Naive thymus-derived CD8-positive, alpha-beta T cell (primary cell): ENCODE measurements around the gene TUBE1. TPM values are rescaled to one million over a fixed set of nuclear protein-coding genes. Genes with fewer than 3 reads are reported as not detected.

Experiments used
- ATAC-seq, 2 donors: fragments of 150-1000 bp; cut with Tn5 transposase in 1 of 2; sonication (Bioruptor Pico), chemical (Tn5 transposase) in 1 of 2; 1 replicate in 1 of 2; 2 replicates in 1 of 2; pipeline ENCODE4 v1.10.0; 2021; ENCODE audit warnings: mild to moderate bottlenecking in 2 of 2, moderate library complexity in 2 of 2
- POLR2A ChIA-PET: fragments of 350-600 bp; sonication (Branson Sonifier 250); formaldehyde crosslinking; loops from one replicate; lab custom pipeline; 2021; ENCODE audit warnings: antibody characterized with exemption; lab: Charles Lee
- DNase-seq, 10 donors: peaks; one replicate each; pipeline versions ENCODE4 v3.0.0 to v3.0.0-alpha.2; 2020 to 2022
- H3K27ac Mint-ChIP-seq, 10 donors: one replicate each; pipeline ENCODE4 v1.8.0; 2020 to 2022; ENCODE audit warnings: mild to moderate bottlenecking in 10 of 10, mixed read lengths in 10 of 10, moderate library complexity in 4 of 10, inconsistent platforms in 1 of 10
- H3K27me3 Mint-ChIP-seq, 5 donors: one replicate each; pipeline ENCODE4 v1.8.0; 2021 to 2022; ENCODE audit warnings: mixed read lengths in 5 of 5
- H3K36me3 Mint-ChIP-seq, 3 donors: one replicate each; pipeline ENCODE4 v1.8.0; 2020 to 2022; ENCODE audit warnings: mixed read lengths in 3 of 3, mild to moderate bottlenecking in 2 of 3, inconsistent platforms in 1 of 3
- H3K4me1 Mint-ChIP-seq, 4 donors: one replicate each; pipeline ENCODE4 v1.8.0; 2021 to 2022; ENCODE audit warnings: mixed read lengths in 4 of 4
- H3K4me3 Mint-ChIP-seq, 10 donors: one replicate each; pipeline ENCODE4 v1.8.0; 2020 to 2022; ENCODE audit warnings: mild to moderate bottlenecking in 10 of 10, mixed read lengths in 10 of 10, moderate library complexity in 6 of 10, inconsistent platforms in 1 of 10
- H3K9me3 Mint-ChIP-seq, 9 donors: one replicate each; pipeline ENCODE4 v1.8.0; 2020 to 2022; ENCODE audit warnings: mixed read lengths in 9 of 9, mild to moderate bottlenecking in 3 of 9, inconsistent platforms in 1 of 9, moderate library complexity in 1 of 9
- polyA plus RNA-seq, 3 donors: library from polyadenylated mRNA; unstranded; fragments of 300-500 nt; fragmentation: Illumina TruSeq; gene quantifications; one replicate each; pipeline ENCODE4 v1.2.3, GENCODE V29; 2021
- total RNA-seq, 8 experiments: library from RNA in 2 of 8; stranded (reverse) in 2 of 8; gene quantifications; one replicate each; pipeline ENCODE4 v1.2.3 and lab custom pipeline; 2021 to 2026

TUBE1 gene
- total and polyA plus RNA-seq, 5 experiments from 2014 or later, result 10.1 to 43.0 (median 12.1) TPM

DNA sequence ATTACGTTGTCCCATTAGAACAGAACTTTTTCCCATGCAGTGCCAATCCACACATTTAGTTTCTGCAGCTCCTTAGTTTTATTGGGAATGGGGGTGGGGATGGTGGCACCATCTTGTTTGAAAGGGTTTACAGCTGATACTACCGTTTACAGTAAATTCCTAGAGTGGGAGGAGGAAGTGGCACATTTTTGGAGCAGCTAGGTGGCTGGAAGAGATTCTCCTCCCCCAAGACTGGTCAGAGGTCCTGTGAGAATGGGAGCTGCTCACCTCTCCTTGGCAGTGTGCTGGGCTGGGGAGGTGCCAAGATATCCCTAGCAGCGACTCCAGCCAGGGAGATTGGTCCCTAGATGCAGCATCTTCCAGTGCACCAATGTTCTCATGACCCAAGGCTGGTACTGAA is 45.7 kb downstream of the TUBE1 start:
- H3K27ac Mint-ChIP-seq, result peak overlapping the region; percentile 92 to 100 (median 99)

DNA sequence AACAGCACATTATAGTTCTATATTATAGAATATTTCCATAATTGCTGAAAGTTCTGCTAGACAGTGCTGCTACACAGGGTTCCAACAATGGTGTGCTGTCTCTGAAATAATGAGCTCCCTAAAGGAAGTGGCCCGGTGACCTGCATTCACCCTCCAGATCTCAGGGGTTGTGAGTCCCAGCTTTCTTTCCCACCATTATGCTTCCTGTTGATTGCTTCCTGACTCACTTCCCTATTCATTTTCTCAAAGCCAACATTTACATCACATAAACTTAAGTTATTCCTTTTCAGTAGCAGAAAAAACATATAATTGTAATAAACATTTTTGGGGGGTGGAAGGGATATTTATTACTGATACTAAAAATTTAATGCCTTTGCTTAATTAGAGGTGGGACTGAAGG is 46.3 kb downstream of the TUBE1 start:
- ATAC-seq (no peak), DNase-seq (no peak)
- Mint-ChIP-seq H3K4me3 (no peak overlapping the region), H3K4me1 (peaks cover 18 to 46% (median 39%) of the 10 kb centered on the region in 4 donors), H3K27ac (peak overlapping the region in 8 of 10 donors; percentile 60 to 100 (median 95)), H3K36me3 (no peaks in the 10 kb centered on the region), H3K9me3 (no peaks in the 10 kb centered on the region), H3K27me3 (no peaks in the 10 kb centered on the region)
- POLR2A ChIA-PET, result interaction anchor here (1.3 to 8.1 kb wide), 8 partner anchors 13 to 782 kb away, joined by 4 to 88 read pairs (median 8); partner anchors contain the start of gene FYN

More for the DNA sequence above, 45.7 kb downstream of the TUBE1 start:
- ATAC-seq (no peak), DNase-seq (no peak)
- Mint-ChIP-seq H3K27me3 (no peaks in the 10 kb centered on the region), H3K4me1 (peaks cover 14 to 41% (median 34%) of the 10 kb centered on the region in 4 donors), H3K4me3 (peak overlapping the region in 2 of 10 donors; percentile 11 to 99), H3K36me3 (no peaks in the 10 kb centered on the region), H3K9me3 (no peaks in the 10 kb centered on the region)
- POLR2A ChIA-PET, result interaction anchor here (0.6 to 8.1 kb wide), 11 partner anchors 8 to 828 kb away, joined by 3 to 88 read pairs (median 6); a partner anchor contains a TSS

DNA sequence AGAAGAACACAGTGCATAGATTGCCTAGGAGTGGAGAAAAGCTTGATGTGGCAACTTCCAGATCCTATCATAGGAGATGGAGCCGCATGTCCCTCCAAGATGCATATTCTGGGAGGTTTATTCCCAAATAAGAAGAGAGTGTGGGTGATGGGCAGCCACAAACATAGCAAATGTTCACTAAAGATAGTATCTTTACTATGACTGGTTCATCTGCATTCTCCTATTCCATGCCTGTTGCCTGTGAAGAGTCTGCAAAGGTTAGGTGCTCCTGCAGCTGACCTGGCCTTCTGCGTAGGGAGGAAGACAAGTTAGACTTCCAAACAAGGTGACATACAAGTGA is 47.9 kb downstream of the TUBE1 start:
- no peak for DNase-seq
- H3K4me1 Mint-ChIP-seq, result peaks cover 20 to 59% (median 51%) of the 10 kb centered on the region in 4 donors
- H3K27me3 Mint-ChIP-seq, result no peaks in the 10 kb centered on the region
- H3K9me3 Mint-ChIP-seq, result no peaks in the 10 kb centered on the region
- no peak for ATAC-seq
- POLR2A ChIA-PET, result interaction anchor here (1.1 to 8.1 kb wide), 3 partner anchors 12 to 281 kb away, joined by 3 to 88 read pairs (median 84); no protein-coding TSS in a partner anchor
- no peak overlapping the region for H3K4me3 Mint-ChIP-seq
- peak overlapping the region in 9 of 10 donors; percentile 1 to 83 (median 57) for H3K27ac Mint-ChIP-seq
- no peaks in the 10 kb centered on the region for H3K36me3 Mint-ChIP-seq

DNA sequence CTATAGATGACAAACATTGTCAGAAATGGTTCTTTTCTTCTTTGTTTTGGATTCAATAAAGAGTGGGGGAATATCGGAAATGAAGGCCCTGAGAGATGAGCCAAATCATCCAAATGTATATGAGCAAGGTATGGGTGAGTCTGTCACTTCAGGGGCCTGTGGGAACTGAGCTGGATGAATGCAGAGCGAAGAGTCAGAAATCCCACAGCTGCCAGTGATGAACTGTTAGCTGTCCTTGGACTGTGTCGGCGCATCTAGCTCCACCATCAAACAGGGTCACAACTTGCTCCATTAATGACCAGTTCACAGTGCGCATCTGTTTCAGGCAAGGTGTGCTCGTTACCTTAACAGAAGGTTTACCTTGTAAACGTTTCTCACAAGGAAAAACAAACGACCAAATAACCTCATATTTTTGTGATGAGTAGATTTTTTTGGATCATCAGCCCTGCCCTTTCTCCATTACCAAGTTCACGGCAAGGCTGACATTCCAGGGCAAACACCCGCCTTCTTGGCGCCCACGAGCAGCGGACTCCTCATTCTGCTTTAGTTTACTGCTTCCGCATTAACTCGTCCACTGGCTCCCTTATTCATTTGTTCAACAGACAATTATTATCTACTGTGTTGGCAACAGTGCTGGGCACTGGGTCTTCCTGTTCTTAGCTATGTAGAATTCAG is 48.4 kb downstream of the TUBE1 start:
- Mint-ChIP-seq H3K36me3 (no peaks in the 10 kb centered on the region), H3K4me1 (peaks cover 22 to 64% (median 56%) of the 10 kb centered on the region in 4 donors), H3K9me3 (no peaks in the 10 kb centered on the region), H3K4me3 (no peak overlapping the region), H3K27ac (peak overlapping the region in 3 of 10 donors; percentile 1 to 75 (median 16)), H3K27me3 (no peaks in the 10 kb centered on the region)
- ATAC-seq (no peak), DNase-seq (no peak)
- POLR2A ChIA-PET, result interaction anchor here (1.1 to 8.1 kb wide), 3 partner anchors 11 to 280 kb away, joined by 3 to 88 read pairs (median 84); no protein-coding TSS in a partner anchor

DNA sequence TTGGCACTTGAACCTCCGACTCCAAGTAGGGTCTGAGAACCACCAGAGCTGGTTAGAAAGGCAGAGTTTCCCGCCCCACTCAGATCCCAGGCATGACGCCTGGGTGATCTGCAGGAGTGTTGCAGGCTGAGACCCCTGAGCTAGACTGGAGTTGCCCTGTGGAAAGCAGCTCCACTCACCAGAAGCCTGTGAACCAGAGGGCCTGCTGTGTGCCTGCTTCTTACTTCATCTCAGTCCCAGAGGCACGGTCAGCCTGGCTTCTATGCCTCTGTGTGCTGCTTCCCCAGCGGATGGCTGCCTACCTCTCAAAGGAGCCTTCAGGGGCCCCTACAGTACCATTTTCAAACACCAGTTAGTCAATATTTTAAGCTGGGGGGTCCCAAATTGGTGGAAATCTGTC is 49.0 kb downstream of the TUBE1 start:
- ATAC-seq (no peak), DNase-seq (no peak)
- Mint-ChIP-seq H3K36me3 (no peaks in the 10 kb centered on the region), H3K4me1 (peaks cover 26 to 70% (median 61%) of the 10 kb centered on the region in 4 donors), H3K27ac (peak overlapping the region in 2 of 10 donors; percentile 35 to 70), H3K4me3 (no peak overlapping the region), H3K9me3 (peaks cover 0 to 2% (median 0%) of the 10 kb centered on the region in 9 donors), H3K27me3 (no peaks in the 10 kb centered on the region)
- POLR2A ChIA-PET, result interaction anchor here (1.0 to 8.1 kb wide), 4 partner anchors 11 to 29 kb away, joined by 3 to 88 read pairs (median 44); no protein-coding TSS in a partner anchor

DNA sequence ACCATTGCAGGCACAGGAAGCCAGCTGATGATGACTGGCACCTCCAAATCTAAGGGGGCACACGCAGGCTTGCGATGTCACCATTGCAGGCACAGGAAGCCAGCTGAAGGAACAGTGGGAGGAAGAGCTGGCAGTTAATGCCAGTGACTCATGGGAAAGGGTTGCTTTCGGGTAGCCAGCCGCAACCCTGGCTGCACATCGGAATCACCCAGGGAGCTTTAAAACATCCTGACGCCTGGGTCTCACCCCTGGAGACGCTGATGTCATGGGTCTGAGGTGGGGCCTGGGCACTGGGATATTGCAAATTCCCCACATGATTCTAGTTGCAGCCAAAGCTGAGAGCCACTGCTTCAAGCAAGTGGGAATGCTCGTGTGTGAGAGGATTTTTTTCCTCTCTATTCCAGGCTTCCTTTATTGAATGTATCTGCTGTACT is 49.5 kb downstream of the TUBE1 start:
- Mint-ChIP-seq H3K4me3 (peak overlapping the region in 5 of 10 donors; percentile 23 to 49 (median 33)), H3K27ac (peak overlapping the region in 6 of 10 donors; percentile 14 to 70 (median 50)), H3K4me1 (peaks cover 25 to 69% (median 60%) of the 10 kb centered on the region in 4 donors), H3K36me3 (no peaks in the 10 kb centered on the region), H3K9me3 (peaks cover 0 to 2% (median 0%) of the 10 kb centered on the region in 9 donors), H3K27me3 (no peaks in the 10 kb centered on the region)
- DNase-seq, result no peak
- ATAC-seq, result peak; percentile 55 to 56
- POLR2A ChIA-PET, result interaction anchor here (1.0 to 7.2 kb wide), 3 partner anchors 10 to 27 kb away, joined by 3 to 88 read pairs (median 5); no protein-coding TSS in a partner anchor

DNA sequence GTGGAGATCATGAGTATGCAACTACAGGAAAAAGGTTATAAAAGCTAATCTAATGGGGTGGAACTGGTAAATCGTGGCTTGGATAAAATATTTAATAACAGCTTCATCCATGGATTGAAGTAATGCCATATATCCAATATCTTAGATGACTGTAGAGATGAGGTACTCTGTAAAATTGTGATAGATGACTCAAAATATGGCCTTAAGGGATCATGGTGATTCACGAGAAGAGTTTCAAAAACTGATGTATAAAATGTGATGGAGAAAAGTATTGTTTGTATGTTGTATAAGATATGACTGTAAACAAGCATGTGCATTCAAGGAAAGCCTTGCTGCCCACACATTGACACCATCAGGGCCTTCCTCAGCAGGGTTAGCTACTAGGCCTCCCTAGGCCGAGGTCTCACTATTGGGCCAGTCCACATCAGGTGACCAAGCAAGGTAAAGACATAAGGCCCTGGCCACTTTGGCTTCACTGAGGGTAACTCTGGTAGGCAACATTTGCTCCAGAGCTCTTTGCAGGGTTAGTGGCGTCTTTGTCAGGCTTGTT is 51.1 kb downstream of the TUBE1 start:
- H3K4me3 Mint-ChIP-seq, result peak overlapping the region in 1 of 10 donors; percentile 10
- no peaks in the 10 kb centered on the region for H3K36me3 Mint-ChIP-seq
- peaks cover 26 to 73% (median 65%) of the 10 kb centered on the region in 4 donors for H3K4me1 Mint-ChIP-seq
- POLR2A ChIA-PET, result interaction anchor here (0.6 to 1.8 kb wide), 2 partner anchors 8 to 40 kb away, joined by 3 to 9 read pairs; no protein-coding TSS in a partner anchor
- peaks cover 0 to 2% (median 0%) of the 10 kb centered on the region in 9 donors for H3K9me3 Mint-ChIP-seq
- ATAC-seq (no peak), DNase-seq (no peak)
- no peaks in the 10 kb centered on the region for H3K27me3 Mint-ChIP-seq
- H3K27ac Mint-ChIP-seq, result peak overlapping the region in 8 of 10 donors; percentile 3 to 90 (median 62)

DNA sequence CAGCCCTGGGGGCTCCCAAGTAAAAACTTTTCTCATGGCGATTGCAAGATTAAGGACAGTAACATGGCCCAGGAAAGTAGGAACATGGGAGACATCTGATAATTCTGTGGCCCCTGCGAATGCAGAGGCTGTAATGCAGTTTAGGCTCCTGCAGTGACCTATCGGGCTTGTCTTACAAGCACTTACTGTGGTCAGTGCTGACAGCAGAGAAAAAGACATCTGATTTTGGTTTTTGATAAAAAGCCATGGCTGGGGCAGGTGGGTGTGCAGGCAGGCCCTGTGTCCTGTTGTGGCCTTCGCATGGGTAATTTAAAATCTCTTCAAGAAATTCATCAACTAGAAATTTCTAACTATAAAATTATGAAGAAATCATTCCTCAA is 52.7 kb downstream of the TUBE1 start:
- Mint-ChIP-seq H3K4me1 (peaks cover 32 to 83% (median 76%) of the 10 kb centered on the region in 4 donors), H3K27me3 (no peaks in the 10 kb centered on the region), H3K27ac (peak overlapping the region in 6 of 10 donors; percentile 44 to 88 (median 64)), H3K9me3 (peaks cover 0 to 2% (median 0%) of the 10 kb centered on the region in 9 donors), H3K36me3 (peaks cover 0 to 3% (median 0%) of the 10 kb centered on the region in 3 donors), H3K4me3 (no peak overlapping the region)
- DNase-seq (no peak), ATAC-seq (no peak)
- POLR2A ChIA-PET, result no interaction called here

DNA sequence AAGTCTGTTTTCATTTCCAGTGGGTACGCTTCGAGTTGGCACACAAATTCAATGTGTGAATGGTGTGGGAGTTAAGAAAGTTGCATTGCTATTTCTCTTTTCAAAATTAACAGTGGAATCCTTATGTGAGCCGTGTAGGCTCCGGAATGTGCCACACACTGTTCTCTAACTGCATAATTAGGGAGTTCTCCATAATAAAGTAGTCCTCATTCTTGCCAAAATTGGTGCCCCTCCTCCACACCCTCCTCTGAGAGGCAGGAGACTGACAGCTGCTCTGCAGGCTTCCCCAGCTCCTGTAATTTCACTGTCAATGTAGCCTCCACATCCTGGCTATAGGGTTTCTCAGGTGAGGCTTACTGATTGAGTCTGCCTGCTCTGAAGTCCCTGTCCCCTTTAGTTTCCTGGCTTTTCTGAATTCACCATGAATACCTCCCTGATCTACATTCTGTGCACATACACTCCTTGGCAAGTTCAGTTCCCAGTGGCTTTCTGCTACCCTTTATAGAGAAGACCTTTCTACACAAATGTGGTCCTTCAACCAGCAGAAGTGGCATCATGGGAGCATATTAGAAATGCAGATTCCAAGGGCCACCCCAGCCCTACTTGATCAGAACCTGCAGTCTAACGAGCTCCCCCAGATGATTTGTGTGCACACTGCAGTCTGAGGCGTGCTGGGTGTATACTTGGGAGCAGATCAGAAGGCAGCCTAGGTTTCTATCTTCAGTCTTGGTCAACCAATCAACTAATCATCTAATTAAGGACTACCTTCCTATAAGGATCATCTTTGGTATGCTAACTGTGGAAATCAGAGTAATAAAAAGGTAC is 53.3 kb downstream of the TUBE1 start:
- H3K27ac Mint-ChIP-seq, result peak overlapping the region in 9 of 10 donors; percentile 24 to 88 (median 55)
- POLR2A ChIA-PET, result interaction anchor here (0.9 kb wide), 1 partner anchor 8 kb away, joined by 3 read pairs; no protein-coding TSS in a partner anchor
- H3K27me3 Mint-ChIP-seq, result no peaks in the 10 kb centered on the region
- peaks cover 0 to 3% (median 0%) of the 10 kb centered on the region in 3 donors for H3K36me3 Mint-ChIP-seq
- peaks cover 38 to 85% (median 77%) of the 10 kb centered on the region in 4 donors for H3K4me1 Mint-ChIP-seq
- ATAC-seq, result no peak
- DNase-seq, result no peak
- H3K9me3 Mint-ChIP-seq, result peaks cover 0 to 2% (median 0%) of the 10 kb centered on the region in 9 donors
- peak overlapping the region in 4 of 10 donors; percentile 14 to 61 (median 24) for H3K4me3 Mint-ChIP-seq

DNA sequence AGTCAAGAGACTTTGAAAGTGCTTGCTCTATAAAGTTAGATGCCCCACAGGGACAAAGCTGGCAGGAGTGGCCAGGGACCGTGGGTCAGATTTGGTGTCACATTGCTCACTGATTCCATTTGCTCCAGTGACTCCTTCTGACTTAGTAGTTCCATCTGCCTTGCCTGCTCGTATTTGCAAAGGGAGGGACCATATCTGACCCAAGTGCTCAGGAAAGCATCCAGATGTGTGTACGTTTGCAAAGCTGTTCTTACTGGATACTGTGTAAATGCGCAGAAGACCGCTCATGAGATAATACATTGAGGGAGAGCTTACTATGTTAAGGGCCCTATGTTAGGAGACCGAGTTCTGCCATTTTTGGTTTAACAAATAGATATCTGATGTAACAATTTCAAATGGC is 54.6 kb downstream of the TUBE1 start:
- Mint-ChIP-seq H3K4me1 (peaks cover 46 to 93% (median 85%) of the 10 kb centered on the region in 4 donors), H3K9me3 (peaks cover 0 to 2% (median 0%) of the 10 kb centered on the region in 9 donors), H3K27ac (peak overlapping the region in 2 of 10 donors; percentile 20 to 30), H3K27me3 (no peaks in the 10 kb centered on the region), H3K4me3 (peak overlapping the region in 1 of 10 donors; percentile 30), H3K36me3 (peaks cover 0 to 3% (median 0%) of the 10 kb centered on the region in 3 donors)
- POLR2A ChIA-PET, result interaction anchor here (0.9 kb wide), 1 partner anchor 16 kb away, joined by 4 read pairs; no protein-coding TSS in a partner anchor
- no peak for DNase-seq
- ATAC-seq, result no peak

DNA sequence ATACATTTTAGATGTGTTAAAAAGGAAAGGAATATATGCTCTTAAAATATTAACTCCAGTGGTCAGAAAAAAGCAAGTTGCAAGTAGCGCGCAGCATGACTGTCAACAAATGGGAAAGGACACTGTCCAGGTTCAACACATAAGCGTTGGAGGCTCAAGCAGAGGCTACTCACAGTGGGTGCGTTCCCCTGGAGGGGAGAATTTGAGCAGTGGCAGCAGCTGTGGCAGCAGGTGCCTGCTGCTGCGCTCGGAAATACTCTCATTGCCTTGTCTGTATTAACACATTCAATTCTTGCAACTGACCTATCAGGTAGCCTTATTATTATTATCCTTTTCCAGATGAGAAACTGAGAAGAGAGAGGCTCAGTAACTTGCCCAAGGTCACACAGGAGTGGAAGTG is 55.3 kb downstream of the TUBE1 start:
- H3K36me3 Mint-ChIP-seq, result peaks cover 0 to 5% (median 0%) of the 10 kb centered on the region in 3 donors
- H3K4me1 Mint-ChIP-seq, result peaks cover 47 to 94% (median 87%) of the 10 kb centered on the region in 4 donors
- POLR2A ChIA-PET, result interaction anchor here (0.9 kb wide), 2 partner anchors 11 to 15 kb away, joined by 4 to 5 read pairs; no protein-coding TSS in a partner anchor
- no peak overlapping the region for H3K4me3 Mint-ChIP-seq
- H3K27me3 Mint-ChIP-seq, result no peaks in the 10 kb centered on the region
- DNase-seq (no peak), ATAC-seq (no peak)
- H3K27ac Mint-ChIP-seq, result peak overlapping the region in 5 of 10 donors; percentile 36 to 99 (median 98)
- peaks cover 0 to 3% (median 0%) of the 10 kb centered on the region in 9 donors for H3K9me3 Mint-ChIP-seq
